Measurements from ENCODE around the gene PPP1R14C. TPM values are rescaled to one million over a fixed set of nuclear protein-coding genes. Genes with fewer than 3 reads are reported as not detected.
A peak's percentile ranks its signal among the peaks of the same experiment; 100 is the strongest.

The PPP1R14C gene
- total RNA-seq = 100 to 1,000 TPM in 1 of 4 donors, 10 to 100 TPM in 3; 34.7 to 102 (median 79.7) TPM

- Histone ChIP-seq H3K9me3 (no peaks in the 10 kb centered on the region), H3K4me3 (replicated peaks in 1 of 3) (peak within 1 kb of the TSS; percentile 52 to 77 (median 54)), H3K36me3 (no peaks in the 10 kb centered on the region), H3K4me1 (peaks cover 22 to 30% of the 10 kb centered on the region in 2 donors), H3K27ac (peak within 1 kb of the TSS; percentile 67 to 74 (median 74)), H3K27me3 (no peaks in the 10 kb centered on the region)
- intact Hi-C loops (cut with DNase I) = no loop called here
- DNase-seq = peak; percentile 83
- no peak for TF ChIP-seq CTCF (IDR thresholded peaks at IDR 0.05)
- TF ChIP-seq POLR2A (IDR thresholded peaks at IDR 0.05) = peak; percentile 79 to 94
- 0 to 1% methylated on average over 18 to 40 of the region's 103 CpGs for WGBS, 2 donors
Observed at GRCh38 chr6:150142670-150143515, at the start of gene PPP1R14C. Gene PPP1R14C (plus strand): TSS chr6:150143044. CDS start chr6:150143193, 149 bp downstream.

GRCh38 chr6:150093397-150093796 is 49.4 kb upstream of the PPP1R14C start:
- no peak overlapping the region for H3K4me3 ChIP-seq (replicated peaks in 1 of 3)
- intact Hi-C loops (cut with DNase I) = no loop called here
- WGBS, 2 donors = 83 to 89% methylated on average over 6 of the region's 6 CpGs
- no peak for DNase-seq
- no peaks in the 10 kb centered on the region for H3K36me3 ChIP-seq
- H3K4me1 ChIP-seq = no peaks in the 10 kb centered on the region
- no peak overlapping the region for H3K27ac ChIP-seq
- TF ChIP-seq POLR2A (IDR thresholded peaks at IDR 0.05) = no peak
- no peaks in the 10 kb centered on the region for H3K27me3 ChIP-seq
- H3K9me3 ChIP-seq = no peaks in the 10 kb centered on the region

- Histone ChIP-seq H3K4me3 (replicated peaks in 1 of 3) (no peak overlapping the region), H3K27ac (no peak overlapping the region), H3K27me3 (no peaks in the 10 kb centered on the region), H3K36me3 (no peaks in the 10 kb centered on the region), H3K4me1 (no peaks in the 10 kb centered on the region), H3K9me3 (no peaks in the 10 kb centered on the region)
- no peak for DNase-seq
- intact Hi-C loops (cut with DNase I) = no loop called here
- TF ChIP-seq POLR2A (IDR thresholded peaks at IDR 0.05) = no peak
- no peak for TF ChIP-seq CTCF (IDR thresholded peaks at IDR 0.05)
- WGBS, 2 donors = 91 to 92% methylated on average over 10 of the region's 10 CpGs
Observed at GRCh38 chr6:150098155-150098554, 44.7 kb upstream of the PPP1R14C start.

GRCh38 chr6:150099546-150099945 is 43.3 kb upstream of the PPP1R14C start:
- no peak overlapping the region for H3K27ac ChIP-seq
- intact Hi-C loops (cut with DNase I) = no loop called here

GRCh38 chr6:150099953-150100352 is 42.9 kb upstream of the PPP1R14C start:
- intact Hi-C loops (cut with DNase I) = no loop called here
- Histone ChIP-seq H3K27ac (no peak overlapping the region), H3K9me3 (no peaks in the 10 kb centered on the region), H3K36me3 (no peaks in the 10 kb centered on the region), H3K4me1 (no peaks in the 10 kb centered on the region), H3K4me3 (replicated peaks in 1 of 3) (no peak overlapping the region), H3K27me3 (no peaks in the 10 kb centered on the region)
- WGBS, 2 donors = 94 to 97% methylated on average over 11 of the region's 11 CpGs
- TF ChIP-seq POLR2A (IDR thresholded peaks at IDR 0.05) (no peak), CTCF (IDR thresholded peaks at IDR 0.05) (no peak)
- no peak for DNase-seq

More at GRCh38 chr6:150099546-150099945, 43.3 kb upstream of the PPP1R14C start:
- H3K36me3 ChIP-seq = no peaks in the 10 kb centered on the region
- no peak overlapping the region for H3K4me3 ChIP-seq (replicated peaks in 1 of 3)
- 87 to 91% methylated on average over 8 of the region's 8 CpGs for WGBS, 2 donors
- H3K4me1 ChIP-seq = no peaks in the 10 kb centered on the region
- TF ChIP-seq POLR2A (IDR thresholded peaks at IDR 0.05) (no peak), CTCF (IDR thresholded peaks at IDR 0.05) (no peak)
- H3K9me3 ChIP-seq = no peaks in the 10 kb centered on the region
- DNase-seq = no peak
- H3K27me3 ChIP-seq = no peaks in the 10 kb centered on the region
